DOHH2 (cell line): ENCODE data around the gene SH2D4B.

Experiments
- H3F3A ChIP-seq: fragments of 200-600 bp; sonication (generic), shearing (Covaris generic); 2 replicates; pipeline ENCODE4 v1.6.0; 2016; ENCODE audit warnings: antibody characterized with exemption, mild to moderate bottlenecking; ENCODE audit not compliant: control insufficient read depth, insufficient read depth
- H3K27ac ChIP-seq: fragments of 200-600 bp; sonication (generic); 2 replicates; pipeline ENCODE4 v1.5.1; 2014; ENCODE audit warnings: low read depth, mild to moderate bottlenecking, low read length, moderate library complexity
- H3K27me3 ChIP-seq: fragments of 200-600 bp; sonication (generic); 2 replicates; pipeline ENCODE4 v1.6.1; 2014; ENCODE audit warnings: mild to moderate bottlenecking, low read length, mixed read lengths; ENCODE audit not compliant: control insufficient read depth
- H3K36me3 ChIP-seq: fragments of 200-600 bp; sonication (generic); 2 replicates; pipeline ENCODE4 v1.6.1; 2014; ENCODE audit warnings: mild to moderate bottlenecking, low read length, moderate library complexity, mixed read lengths; ENCODE audit not compliant: control insufficient read depth
- H3K4me1 ChIP-seq: fragments of 200-600 bp; sonication (generic); 2 replicates; pipeline ENCODE4 v1.6.1; 2014; ENCODE audit warnings: mild to moderate bottlenecking, low read length, mixed read lengths; ENCODE audit not compliant: control insufficient read depth
- H3K4me2 ChIP-seq: fragments of 200-600 bp; sonication (generic); 2 replicates; pipeline ENCODE4 v1.6.0; 2014; ENCODE audit warnings: mild to moderate bottlenecking, low read length, moderate library complexity
- H3K4me3 ChIP-seq: fragments of 200-600 bp; sonication (generic); 2 replicates; pipeline ENCODE4 v1.5.1; 2014; ENCODE audit warnings: mild to moderate bottlenecking, low read length, mixed read lengths
- H3K79me2 ChIP-seq: fragments of 200-600 bp; sonication (generic); 2 replicates; pipeline ENCODE4 v1.6.1; 2014; ENCODE audit warnings: mild to moderate bottlenecking, low read length, mixed read lengths; ENCODE audit not compliant: control insufficient read depth
- H3K9me2 ChIP-seq: fragments of 200-600 bp; sonication (generic); replicated peaks from 2 replicates; pipeline ENCODE4 v1.6.1; 2014; ENCODE audit warnings: mild to moderate bottlenecking, low read length, mixed read lengths; ENCODE audit not compliant: control insufficient read depth
- H3K9me3 ChIP-seq: fragments of 200-600 bp; sonication (generic); 2 replicates; pipeline ENCODE4 v1.6.1; 2014; ENCODE audit warnings: antibody characterized with exemption, low read length, mixed read lengths; ENCODE audit not compliant: control insufficient read depth, insufficient read depth
- H4K20me1 ChIP-seq: fragments of 200-600 bp; sonication (generic); 2 replicates; pipeline ENCODE4 v1.6.0; 2014; ENCODE audit warnings: low read depth, mild to moderate bottlenecking, antibody characterized with exemption, low read length, moderate library complexity; ENCODE audit not compliant: control insufficient read depth, insufficient read depth
- EZH2phosphoT487 ChIP-seq: fragments of 200-600 bp; sonication (generic); IDR thresholded peaks from 2 replicates; pipeline ENCODE4 v1.6.1; 2017; ENCODE audit warnings: borderline replicate concordance, mild to moderate bottlenecking, antibody characterized with exemption, low read length, moderate library complexity, mixed read lengths
- TF ChIP-seq, protein P1 (sequence below): fragments of 200-600 bp; sonication (generic); IDR thresholded peaks from one replicate; pipeline ENCODE4 v1.5.1; 2014; ENCODE audit warnings: antibody characterized with exemption, mild to moderate bottlenecking, low read depth, low read length; ENCODE audit not compliant: poor library complexity, severe bottlenecking

The SH2D4B gene

DNA sequence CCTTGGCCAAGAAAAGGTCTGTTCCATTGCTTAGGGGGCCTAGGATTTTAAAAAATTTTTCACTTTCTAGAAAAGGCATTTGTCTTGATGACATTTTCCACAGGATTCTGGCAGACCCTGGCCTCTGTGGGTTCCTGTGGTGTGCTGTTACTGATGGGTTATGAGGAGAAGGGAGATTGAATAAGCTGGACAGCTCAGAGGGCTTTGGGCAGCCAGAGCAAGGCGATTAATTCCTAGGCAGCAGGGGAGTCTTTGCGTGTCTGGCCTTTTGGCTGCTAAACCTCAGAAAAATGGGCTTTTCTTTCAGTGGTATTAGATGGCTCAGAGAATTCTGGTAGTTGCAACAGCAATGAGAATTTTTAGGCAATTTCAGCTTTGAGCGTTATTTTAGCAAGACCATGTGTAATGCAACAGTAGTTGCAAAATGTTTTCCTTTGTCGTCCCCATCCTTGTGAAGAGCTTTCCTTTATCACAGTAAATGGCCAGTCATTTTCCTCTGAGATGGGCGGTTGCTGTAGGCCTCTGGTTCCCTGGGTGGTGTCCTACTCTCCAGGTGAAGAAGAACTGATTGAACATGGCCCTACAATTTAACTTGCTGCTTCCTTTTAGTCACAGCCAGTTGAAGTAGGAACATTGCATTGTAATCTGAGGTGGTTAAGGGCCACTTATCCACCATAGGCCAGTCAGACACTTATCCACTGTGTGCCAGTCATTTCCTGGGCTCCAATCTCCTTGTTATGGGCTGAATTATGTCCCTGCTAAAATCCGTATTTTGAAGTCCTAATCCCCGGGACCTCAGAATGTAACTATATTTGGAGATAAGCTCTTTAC lies 43.2 kb downstream of the SH2D4B start:
- Histone ChIP-seq H3K27ac (no peak overlapping the region), H3K9me2 (no peaks in the 10 kb centered on the region), H3K27me3 (no peaks in the 10 kb centered on the region), H3K36me3 (no peaks in the 10 kb centered on the region), H3F3A (no peaks in the 10 kb centered on the region), H3K4me1 (peaks cover 27% of the 10 kb centered on the region), H3K79me2 (no peaks in the 10 kb centered on the region), H4K20me1 (no peaks in the 10 kb centered on the region), H3K4me3 (no peak overlapping the region), H3K4me2 (no peak overlapping the region), H3K9me3 (no peaks in the 10 kb centered on the region)
- TF ChIP-seq, protein P1, sequence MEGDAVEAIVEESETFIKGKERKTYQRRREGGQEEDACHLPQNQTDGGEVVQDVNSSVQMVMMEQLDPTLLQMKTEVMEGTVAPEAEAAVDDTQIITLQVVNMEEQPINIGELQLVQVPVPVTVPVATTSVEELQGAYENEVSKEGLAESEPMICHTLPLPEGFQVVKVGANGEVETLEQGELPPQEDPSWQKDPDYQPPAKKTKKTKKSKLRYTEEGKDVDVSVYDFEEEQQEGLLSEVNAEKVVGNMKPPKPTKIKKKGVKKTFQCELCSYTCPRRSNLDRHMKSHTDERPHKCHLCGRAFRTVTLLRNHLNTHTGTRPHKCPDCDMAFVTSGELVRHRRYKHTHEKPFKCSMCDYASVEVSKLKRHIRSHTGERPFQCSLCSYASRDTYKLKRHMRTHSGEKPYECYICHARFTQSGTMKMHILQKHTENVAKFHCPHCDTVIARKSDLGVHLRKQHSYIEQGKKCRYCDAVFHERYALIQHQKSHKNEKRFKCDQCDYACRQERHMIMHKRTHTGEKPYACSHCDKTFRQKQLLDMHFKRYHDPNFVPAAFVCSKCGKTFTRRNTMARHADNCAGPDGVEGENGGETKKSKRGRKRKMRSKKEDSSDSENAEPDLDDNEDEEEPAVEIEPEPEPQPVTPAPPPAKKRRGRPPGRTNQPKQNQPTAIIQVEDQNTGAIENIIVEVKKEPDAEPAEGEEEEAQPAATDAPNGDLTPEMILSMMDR: no peak
- no peak for TF ChIP-seq EZH2phosphoT487

DNA sequence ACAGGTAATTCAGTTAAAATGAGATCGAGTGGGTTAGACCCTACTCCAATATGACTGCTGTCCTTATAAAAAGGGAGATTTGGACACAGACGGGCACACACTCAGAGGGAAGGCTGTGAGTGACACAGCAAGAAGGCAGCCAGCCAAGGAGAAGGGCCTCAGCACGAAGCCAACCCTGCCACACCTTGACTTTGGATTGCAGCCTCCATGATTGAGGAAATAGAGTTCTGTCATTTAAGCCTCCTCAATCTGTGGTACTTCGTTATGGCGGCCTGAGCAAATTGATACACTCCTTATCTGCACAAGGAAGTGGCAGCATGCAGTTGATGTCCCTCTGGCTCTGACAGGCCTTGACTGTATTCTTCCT lies 43.8 kb downstream of the SH2D4B start:
- no peak overlapping the region for H3K4me2 ChIP-seq
- peaks cover 27% of the 10 kb centered on the region for H3K4me1 ChIP-seq
- H3K9me3 ChIP-seq: no peaks in the 10 kb centered on the region
- no peaks in the 10 kb centered on the region for H3K27me3 ChIP-seq
- no peaks in the 10 kb centered on the region for H3F3A ChIP-seq
- no peak overlapping the region for H3K4me3 ChIP-seq
- H3K9me2 ChIP-seq: no peaks in the 10 kb centered on the region
- no peaks in the 10 kb centered on the region for H3K36me3 ChIP-seq
- no peak for TF ChIP-seq EZH2phosphoT487
- TF ChIP-seq, protein P1: no peak
- no peak overlapping the region for H3K27ac ChIP-seq
- no peaks in the 10 kb centered on the region for H3K79me2 ChIP-seq
- H4K20me1 ChIP-seq: no peaks in the 10 kb centered on the region

DNA sequence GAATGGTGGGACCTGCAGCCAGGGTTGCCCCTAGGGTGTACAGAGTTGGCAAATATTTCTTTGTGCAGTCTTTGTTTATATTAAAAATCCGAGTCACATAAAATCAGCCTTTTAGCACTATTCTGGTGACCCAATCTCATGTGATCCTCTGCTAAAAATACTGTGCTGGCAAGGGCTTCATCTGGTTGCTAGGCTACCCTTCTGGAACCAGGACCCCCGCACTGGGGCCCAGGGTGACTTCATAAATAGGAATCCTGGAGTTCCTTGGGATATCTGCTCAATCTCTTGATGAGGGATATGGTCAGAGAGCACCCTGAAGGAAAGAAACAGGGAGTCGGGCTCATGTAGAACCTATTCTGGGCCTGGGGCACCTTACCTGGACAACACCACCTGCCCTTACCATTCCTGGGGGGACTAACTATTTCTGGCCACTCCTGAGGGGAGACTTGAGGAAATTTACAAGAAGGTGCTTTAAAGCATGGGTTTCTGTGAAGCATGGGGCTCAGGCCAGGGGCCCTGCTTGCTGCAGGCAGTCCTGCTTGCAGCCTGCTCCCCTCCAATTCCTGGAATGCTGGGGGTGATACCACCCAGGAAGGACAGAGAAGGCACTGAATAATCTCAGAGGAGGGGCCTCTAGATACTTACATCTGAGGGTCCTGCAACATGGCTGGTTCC lies 44.7 kb downstream of the SH2D4B start:
- Histone ChIP-seq H3K27ac (no peak overlapping the region), H3K4me3 (no peak overlapping the region), H3K9me2 (no peaks in the 10 kb centered on the region), H4K20me1 (no peaks in the 10 kb centered on the region), H3K9me3 (no peaks in the 10 kb centered on the region), H3K79me2 (no peaks in the 10 kb centered on the region), H3K36me3 (no peaks in the 10 kb centered on the region), H3F3A (no peaks in the 10 kb centered on the region), H3K27me3 (no peaks in the 10 kb centered on the region), H3K4me1 (peaks cover 27% of the 10 kb centered on the region), H3K4me2 (no peak overlapping the region)
- TF ChIP-seq, protein P1: no peak
- no peak for TF ChIP-seq EZH2phosphoT487
